A549 (cell line): ENCODE data around the gene RAPSN. TPM values are rescaled to one million over a fixed set of nuclear protein-coding genes. Genes with fewer than 3 reads are reported as not detected.

Source experiments
- ATAC-seq, 2 experiments: fragments of 200-7000 bp in 1 of 2; fragments of >200 bp in 1 of 2; cut with Nextera tagmentation in 1 of 2; cut with Tn5 transposase in 1 of 2; 3 replicates each; pipeline versions ENCODE4 v1.8.0 to v1.9.1; 2018 to 2020; ENCODE audit warnings: mild to moderate bottlenecking in 1 of 2, moderate library complexity in 1 of 2
- CTCF ChIA-PET: fragments of 300-600 bp; sonication (Branson Sonifier 250); formaldehyde crosslinking; extraction: SDS; loops from one replicate; lab custom pipeline; 2021; ENCODE audit warnings: antibody characterized with exemption, inconsistent platforms; lab: Yijun Ruan, JAX
- POLR2A ChIA-PET: fragments of 350-600 bp; formaldehyde crosslinking; extraction: SDS; loops from one replicate; lab custom pipeline; 2021; ENCODE audit warnings: antibody characterized with exemption, inconsistent platforms; lab: Yijun Ruan, JAX
- DNase-seq, 2 experiments: peaks; one replicate each; pipeline versions ENCODE4 v3.0.0 to v3.0.0-alpha.2; 2011 to 2016; ENCODE audit warnings: low read depth in 1 of 2, low spot score in 1 of 2
- FAIRE-seq: peaks from 2 replicates; lab custom pipeline; 2011; peaks lifted over from hg19 to GRCh38; lab: Jason Lieb, UNC
- H3K27ac ChIP-seq, 2 experiments: fragments of >200 bp; sonication (Bioruptor Twin); formaldehyde crosslinking; 3 replicates each; pipeline ENCODE4 v1.5.1; 2016 to 2017
- H3K4me1 ChIP-seq: fragments of >200 bp; sonication (Bioruptor Twin); formaldehyde crosslinking; 3 replicates; pipeline ENCODE4 v1.6.1; 2016
- H3K4me2 ChIP-seq: fragments of >200 bp; sonication (Bioruptor Twin); formaldehyde crosslinking; 3 replicates; pipeline ENCODE4 v1.6.1; 2016
- H3K4me3 ChIP-seq: fragments of >200 bp; sonication (Bioruptor Twin); formaldehyde crosslinking; 3 replicates; pipeline ENCODE4 v1.5.1; 2016
- H3K9me3 ChIP-seq: fragments of >200 bp; sonication (Bioruptor Twin); formaldehyde crosslinking; 3 replicates; pipeline ENCODE4 v1.6.1; 2016
- BCL3 ChIP-seq: fragments of >200 bp; sonication (Bioruptor Twin); formaldehyde crosslinking; IDR thresholded peaks from 3 replicates; pipeline ENCODE4 v1.6.1; 2016
- BHLHE40 ChIP-seq: IDR thresholded peaks from 2 replicates; pipeline ENCODE4 v1.6.1; 2012; ENCODE audit warnings: low read depth, low read length, inconsistent platforms
- CEBPB ChIP-seq, 2 experiments: fragments of >200 bp in 1 of 2; sonication (Bioruptor Twin) in 1 of 2; formaldehyde crosslinking in 1 of 2; IDR thresholded peaks; 2 replicates each; pipeline ENCODE4 v1.6.1; 2012 to 2016
- EHF ChIP-seq: fragments of 250-450 bp; sonication (Bioruptor Pico); IDR thresholded peaks from 2 replicates; pipeline ENCODE4 v1.5.0; 2020; ENCODE audit warnings: mild to moderate bottlenecking
- EP300 ChIP-seq, 2 experiments: fragments of >200 bp; sonication (Bioruptor Twin); formaldehyde crosslinking; IDR thresholded peaks; 2 replicates in 1 of 2; 3 replicates in 1 of 2; pipeline ENCODE4 v1.6.1; 2016 to 2017
- FOSB ChIP-seq: fragments of 250-450 bp; sonication (Bioruptor Pico); IDR thresholded peaks from 2 replicates; pipeline ENCODE4 v1.5.0; 2020; ENCODE audit warnings: mild to moderate bottlenecking, moderate library complexity
- FOSL2 ChIP-seq, 2 experiments: fragments of 450-650 bp in 1 of 2; fragments of >200 bp in 1 of 2; sonication (Bioruptor Twin) in 1 of 2; formaldehyde crosslinking; IDR thresholded peaks; 2 replicates each; pipeline versions ENCODE4 v1.5.0 to v1.6.1; 2016 to 2020; ENCODE audit warnings: mild to moderate bottlenecking in 1 of 2, moderate library complexity in 1 of 2
- FOXS1 ChIP-seq: fragments of 250-450 bp; sonication (Bioruptor Pico); IDR thresholded peaks from 2 replicates; pipeline ENCODE4 v1.5.0; 2020; ENCODE audit warnings: mild to moderate bottlenecking, moderate library complexity
- HDAC2 ChIP-seq: fragments of 200-600 bp; sonication (generic); IDR thresholded peaks from 2 replicates; pipeline ENCODE4 v1.6.1; 2016
- HES2 ChIP-seq: fragments of >200 bp; sonication (Bioruptor Twin); formaldehyde crosslinking; IDR thresholded peaks from 2 replicates; pipeline ENCODE4 v1.6.1; 2016
- HEYL ChIP-seq: fragments of 250-450 bp; sonication (Bioruptor Pico); IDR thresholded peaks from 2 replicates; pipeline ENCODE4 v1.8.0; 2021; ENCODE audit warnings: mild to moderate bottlenecking, moderate library complexity
- HMGXB4 ChIP-seq: fragments of 250-450 bp; sonication (Bioruptor Pico); IDR thresholded peaks from 2 replicates; pipeline ENCODE4 v1.5.0; 2021; ENCODE audit warnings: mild to moderate bottlenecking, moderate library complexity, borderline replicate concordance
- HOXA7 ChIP-seq: fragments of 250-450 bp; sonication (Bioruptor Pico); IDR thresholded peaks from 2 replicates; pipeline ENCODE4 v1.5.0; 2020; ENCODE audit warnings: mild to moderate bottlenecking, moderate library complexity
- HOXB13 ChIP-seq: fragments of 250-450 bp; sonication (Bioruptor Pico); IDR thresholded peaks from 2 replicates; pipeline ENCODE4 v1.5.0; 2020; ENCODE audit warnings: low read depth, mild to moderate bottlenecking, moderate library complexity
- HOXB5 ChIP-seq: fragments of 250-450 bp; sonication (Bioruptor Pico); IDR thresholded peaks from 2 replicates; pipeline ENCODE4 v1.5.0; 2020; ENCODE audit warnings: mild to moderate bottlenecking, moderate library complexity
- JUNB ChIP-seq: fragments of >200 bp; sonication (Bioruptor Twin); formaldehyde crosslinking; IDR thresholded peaks from 2 replicates; pipeline ENCODE4 v1.6.1; 2016
- KDM1A ChIP-seq: fragments of 200-600 bp; sonication (generic); IDR thresholded peaks from 2 replicates; pipeline ENCODE4 v1.6.1; 2016; ENCODE audit warnings: low read depth, mild to moderate bottlenecking
- MAFK ChIP-seq: fragments of 450-650 bp; IDR thresholded peaks from 2 replicates; pipeline ENCODE4 v1.6.1; 2014; ENCODE audit not compliant: partially characterized antibody
- MYC ChIP-seq: IDR thresholded peaks from 2 replicates; pipeline ENCODE4 v1.6.1; 2012; ENCODE audit warnings: mild to moderate bottlenecking, inconsistent platforms, low read length, improper control_type of control experiment, borderline replicate concordance
- NPAS2 ChIP-seq: fragments of 250-450 bp; sonication (Bioruptor Pico); IDR thresholded peaks from 2 replicates; pipeline ENCODE4 v1.8.0; 2022; ENCODE audit warnings: mild to moderate bottlenecking, moderate library complexity, borderline replicate concordance
- NR3C1 ChIP-seq: fragments of >200 bp; sonication (Bioruptor Twin); formaldehyde crosslinking; IDR thresholded peaks from 3 replicates; pipeline ENCODE4 v1.6.1; 2017
- PHF8 ChIP-seq: fragments of 200-600 bp; sonication (generic); IDR thresholded peaks from 2 replicates; pipeline ENCODE4 v1.6.1; 2016; ENCODE audit warnings: low read depth, mild to moderate bottlenecking, antibody characterized with exemption, moderate library complexity, borderline replicate concordance
- POLR2AphosphoS2 ChIP-seq: conservative IDR thresholded peaks from 2 replicates; pipeline ENCODE4 v1.6.1; 2012; ENCODE audit warnings: low read length, improper control_type of control experiment, inconsistent platforms
- RCOR1 ChIP-seq: fragments of 150-350 bp; IDR thresholded peaks from 2 replicates; pipeline ENCODE4 v1.6.1; 2014; ENCODE audit warnings: antibody characterized with exemption, low read length, low read depth
- RFX5 ChIP-seq: fragments of 450-650 bp; IDR thresholded peaks from 2 replicates; pipeline ENCODE4 v1.7.1; 2014; ENCODE audit warnings: antibody characterized with exemption, mild to moderate bottlenecking, moderate library complexity
- RNF2 ChIP-seq: fragments of 200-600 bp; sonication (generic); IDR thresholded peaks from 2 replicates; pipeline ENCODE4 v1.6.1; 2016; ENCODE audit warnings: low read depth, mild to moderate bottlenecking, antibody characterized with exemption, moderate library complexity, borderline replicate concordance
- SMC3 ChIP-seq: fragments of >200 bp; sonication (Bioruptor Twin); formaldehyde crosslinking; IDR thresholded peaks from 3 replicates; pipeline ENCODE4 v1.6.1; 2018; ENCODE audit warnings: inconsistent platforms
- ZSCAN20 ChIP-seq: fragments of 250-450 bp; sonication (Bioruptor Pico); IDR thresholded peaks from 2 replicates; pipeline ENCODE4 v1.8.0; 2022; ENCODE audit warnings: mild to moderate bottlenecking, moderate library complexity
- WGBS: methylation state at CpG from one replicate; pipeline ENCODE4 v1.1.6; 2017; ENCODE audit errors: missing lambda C conversion rate; 5-methylcytosine and 5-hydroxymethylcytosine counted together
- polyA plus RNA-seq, 4 experiments: library from polyadenylated mRNA; depleted of rRNA in 3 of 4; stranded (reverse); fragments of >200 nt; fragmentation: RNase III in 1 of 4; extraction: RNeasy Plus Mini Kit Qiagen cat#74134 plus additional on column Dnase treatment in 1 of 4; gene quantifications; 2 replicates in 3 of 4; 3 replicates in 1 of 4; pipeline ENCODE4 v1.2.3, GENCODE V29; 2011 to 2017
- TF ChIP-seq, protein P1 (sequence below): fragments of 150-350 bp; IDR thresholded peaks from 2 replicates; pipeline ENCODE4 v1.6.1; 2014; ENCODE audit warnings: low read depth, mild to moderate bottlenecking, low read length
- TF ChIP-seq, protein P2 (sequence below): fragments of >200 bp; sonication (Bioruptor Twin); formaldehyde crosslinking; IDR thresholded peaks from 3 replicates; pipeline ENCODE4 v1.5.1; 2016

RAPSN gene
- polyA plus RNA-seq, 2 of the 4 experiments (the other 2 are of a cell fraction), result 0.12 to 0.17 TPM

DNA sequence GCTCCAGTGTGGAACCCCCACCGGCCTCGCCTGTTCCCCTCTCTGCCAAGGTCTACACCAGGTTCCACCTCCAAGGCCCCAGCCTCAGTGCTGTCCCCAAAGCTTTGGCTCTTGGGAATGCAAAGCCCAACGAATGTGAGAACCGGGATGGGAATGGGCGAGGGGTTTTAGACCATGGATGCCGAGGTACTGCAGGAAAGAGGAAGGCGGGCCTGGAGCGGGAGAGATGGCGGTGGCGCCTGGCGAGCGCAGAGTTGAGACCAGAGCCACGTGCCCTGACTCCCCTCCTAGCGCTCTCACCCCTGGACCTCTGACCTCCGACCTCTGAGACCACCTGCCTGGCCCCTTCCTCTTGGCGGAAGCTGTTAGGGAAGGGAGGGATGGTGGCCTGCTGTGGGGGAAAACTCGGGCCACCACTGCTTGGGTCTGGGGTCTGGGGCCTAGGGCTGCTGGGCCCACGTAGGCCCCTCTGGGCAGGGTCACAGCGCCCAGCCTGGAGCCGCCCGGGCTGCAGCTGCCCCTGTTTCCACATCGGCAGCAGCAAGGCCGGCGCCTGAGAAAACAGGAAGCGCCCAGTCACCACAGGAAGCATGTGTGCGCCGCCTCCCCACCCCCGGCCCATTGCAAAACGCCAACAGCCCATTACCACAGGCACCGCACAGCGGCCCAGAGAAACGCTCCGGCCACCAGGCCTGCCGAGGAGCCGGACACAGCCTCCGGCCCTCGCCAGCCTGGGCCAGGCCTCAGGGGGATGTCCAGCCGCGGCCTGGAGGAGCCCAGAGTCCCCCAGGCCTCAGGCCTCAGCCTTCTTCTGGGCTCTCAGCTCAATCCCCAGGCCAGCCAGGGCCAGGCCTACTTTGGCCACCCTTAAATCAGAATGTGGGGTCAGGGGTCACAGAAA lies 54.4 kb downstream of the RAPSN start:
- ATAC-seq, result no peak
- Histone ChIP-seq H3K4me3 (no peak overlapping the region), H3K27ac (peak overlapping the region in 1 of 2 experiments; percentile 22; a peak in 1 of 6 replicates), H3K4me1 (no peaks in the 10 kb centered on the region), H3K9me3 (no peaks in the 10 kb centered on the region), H3K4me2 (no peak overlapping the region)
- WGBS, result 88% methylated on average over 24 of the region's 39 CpGs
- ChIA-PET POLR2A (no interaction called here), CTCF (interaction anchor here (1.8 to 10.2 kb wide), 4 partner anchors 16 to 60 kb away, joined by 5 to 133 read pairs (median 10); partner anchors contain the start of gene SPI1)
- FAIRE-seq, result no peak
- no peak for DNase-seq
- TF ChIP-seq HES2 (no peak), KDM1A (no peak), MAFK (no peak), ZSCAN20 (no peak), PHF8 (no peak), MYC (no peak), SMC3 (no peak), BHLHE40 (no peak), FOSB (CRISPR knock-in tag) (no peak), POLR2AphosphoS2 (no peak), CEBPB (IDR thresholded peaks at IDR 0.05) (no peak), HEYL (CRISPR knock-in tag) (no peak), FOSL2 (IDR thresholded peaks at IDR 0.05) (no peak), FOSL2 (CRISPR knock-in tag; IDR thresholded peaks at IDR 0.05) (no peak), FOXS1 (CRISPR knock-in tag) (no peak)
- TF ChIP-seq, protein P1, sequence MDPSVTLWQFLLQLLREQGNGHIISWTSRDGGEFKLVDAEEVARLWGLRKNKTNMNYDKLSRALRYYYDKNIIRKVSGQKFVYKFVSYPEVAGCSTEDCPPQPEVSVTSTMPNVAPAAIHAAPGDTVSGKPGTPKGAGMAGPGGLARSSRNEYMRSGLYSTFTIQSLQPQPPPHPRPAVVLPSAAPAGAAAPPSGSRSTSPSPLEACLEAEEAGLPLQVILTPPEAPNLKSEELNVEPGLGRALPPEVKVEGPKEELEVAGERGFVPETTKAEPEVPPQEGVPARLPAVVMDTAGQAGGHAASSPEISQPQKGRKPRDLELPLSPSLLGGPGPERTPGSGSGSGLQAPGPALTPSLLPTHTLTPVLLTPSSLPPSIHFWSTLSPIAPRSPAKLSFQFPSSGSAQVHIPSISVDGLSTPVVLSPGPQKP, result no peak
- TF ChIP-seq, protein P2, sequence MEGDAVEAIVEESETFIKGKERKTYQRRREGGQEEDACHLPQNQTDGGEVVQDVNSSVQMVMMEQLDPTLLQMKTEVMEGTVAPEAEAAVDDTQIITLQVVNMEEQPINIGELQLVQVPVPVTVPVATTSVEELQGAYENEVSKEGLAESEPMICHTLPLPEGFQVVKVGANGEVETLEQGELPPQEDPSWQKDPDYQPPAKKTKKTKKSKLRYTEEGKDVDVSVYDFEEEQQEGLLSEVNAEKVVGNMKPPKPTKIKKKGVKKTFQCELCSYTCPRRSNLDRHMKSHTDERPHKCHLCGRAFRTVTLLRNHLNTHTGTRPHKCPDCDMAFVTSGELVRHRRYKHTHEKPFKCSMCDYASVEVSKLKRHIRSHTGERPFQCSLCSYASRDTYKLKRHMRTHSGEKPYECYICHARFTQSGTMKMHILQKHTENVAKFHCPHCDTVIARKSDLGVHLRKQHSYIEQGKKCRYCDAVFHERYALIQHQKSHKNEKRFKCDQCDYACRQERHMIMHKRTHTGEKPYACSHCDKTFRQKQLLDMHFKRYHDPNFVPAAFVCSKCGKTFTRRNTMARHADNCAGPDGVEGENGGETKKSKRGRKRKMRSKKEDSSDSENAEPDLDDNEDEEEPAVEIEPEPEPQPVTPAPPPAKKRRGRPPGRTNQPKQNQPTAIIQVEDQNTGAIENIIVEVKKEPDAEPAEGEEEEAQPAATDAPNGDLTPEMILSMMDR, result no peak

- WGBS, result 89% methylated on average over 9 of the region's 9 CpGs
- DNase-seq, result no peak
- FAIRE-seq, result no peak
- no peak overlapping the region for H3K27ac ChIP-seq
- TF ChIP-seq KDM1A, result no peak
- TF ChIP-seq FOSL2 (IDR thresholded peaks at IDR 0.05), result no peak
- TF ChIP-seq FOSL2 (CRISPR knock-in tag; IDR thresholded peaks at IDR 0.05), result no peak
- TF ChIP-seq NPAS2 (CRISPR knock-in tag), result no peak
- TF ChIP-seq FOXS1 (CRISPR knock-in tag), result no peak
- TF ChIP-seq BCL3, result no peak
- no peak for TF ChIP-seq EP300 (IDR thresholded peaks at IDR 0.05)
- no peak for TF ChIP-seq HOXB5 (CRISPR knock-in tag)
- TF ChIP-seq JUNB, result no peak
- TF ChIP-seq EHF, result no peak
- no peak for TF ChIP-seq HDAC2
- no peak for TF ChIP-seq CEBPB (IDR thresholded peaks at IDR 0.05)
- no peak for TF ChIP-seq HMGXB4
- TF ChIP-seq RCOR1, result no peak
- no peak for TF ChIP-seq HOXA7 (CRISPR knock-in tag)
- TF ChIP-seq HOXB13 (CRISPR knock-in tag), result no peak
- no peak for TF ChIP-seq NR3C1
- TF ChIP-seq RFX5, result no peak
- TF ChIP-seq RNF2, result no peak
- ChIA-PET POLR2A (no interaction called here), CTCF (interaction anchor here (0.6 to 10.2 kb wide), 5 partner anchors 16 to 131 kb away, joined by 3 to 133 read pairs (median 6); partner anchors contain the start of gene SPI1)
- ATAC-seq, result no peak
- H3K4me3 ChIP-seq, result no peak overlapping the region
- no peaks in the 10 kb centered on the region for H3K9me3 ChIP-seq
- H3K4me1 ChIP-seq, result no peaks in the 10 kb centered on the region
- no peak overlapping the region for H3K4me2 ChIP-seq
These were observed 55.0 kb downstream of the RAPSN start for GRCh38 chr11:47394050-47394321.
